Right atrium auricular region (tissue), 2 donors: ENCODE results near the gene TMEM101. TPM values are rescaled to one million over a fixed set of nuclear protein-coding genes. Genes with fewer than 3 reads are reported as not detected.
"Not testable (repeated sequence)": the region's sequence is repeated elsewhere in the genome, so short reads cannot be mapped to it uniquely, and the experiment has no call there.

ENCODE experiments used
- DNase-seq: peaks from one replicate; pipeline ENCODE4 v3.0.0-alpha.2; 2019; ENCODE audit warnings: low spot score
- H3K27ac ChIP-seq, 2 donors: fragments of 200-600 bp; sonication (generic); 1 replicate in 1 of 2; 2 replicates in 1 of 2; pipeline ENCODE4 v1.5.1; 2016 to 2019
- H3K27me3 ChIP-seq, 2 donors: fragments of 200-600 bp; sonication (generic); one replicate each; pipeline versions ENCODE4 v1.5.1 to v1.6.0; 2017 to 2019
- H3K36me3 ChIP-seq: fragments of 200-600 bp; sonication (generic); one replicate; pipeline ENCODE4 v1.5.1; 2016
- H3K4me1 ChIP-seq, 2 donors: fragments of 200-600 bp; sonication (generic); one replicate each; pipeline versions ENCODE4 v1.5.1 to v1.6.0; 2017 to 2019
- H3K4me3 ChIP-seq, 2 donors: fragments of 200-600 bp; sonication (generic); 1 replicate in 1 of 2; 2 replicates in 1 of 2; pipeline ENCODE4 v1.5.1; 2017 to 2019; ENCODE audit warnings: mild to moderate bottlenecking in 1 of 2, moderate library complexity in 1 of 2
- H3K9me3 ChIP-seq, 2 donors: fragments of 200-600 bp; sonication (generic); one replicate each; pipeline ENCODE4 v1.5.1; 2019
- CTCF ChIP-seq, 2 donors: fragments of 200-600 bp; sonication (generic); IDR thresholded peaks; one replicate each; pipeline ENCODE4 v1.5.1; 2019; ENCODE audit warnings: antibody characterized with exemption in 2 of 2
- total RNA-seq, 2 donors: library from RNA; depleted of rRNA; stranded (reverse); fragments of >200 nt; gene quantifications; one replicate each; pipeline ENCODE4 v1.1.0, GENCODE V29; 2016

TMEM101 gene
- total RNA-seq, 2 donors from 2014 or later = 21.0 to 25.0 TPM

DNA sequence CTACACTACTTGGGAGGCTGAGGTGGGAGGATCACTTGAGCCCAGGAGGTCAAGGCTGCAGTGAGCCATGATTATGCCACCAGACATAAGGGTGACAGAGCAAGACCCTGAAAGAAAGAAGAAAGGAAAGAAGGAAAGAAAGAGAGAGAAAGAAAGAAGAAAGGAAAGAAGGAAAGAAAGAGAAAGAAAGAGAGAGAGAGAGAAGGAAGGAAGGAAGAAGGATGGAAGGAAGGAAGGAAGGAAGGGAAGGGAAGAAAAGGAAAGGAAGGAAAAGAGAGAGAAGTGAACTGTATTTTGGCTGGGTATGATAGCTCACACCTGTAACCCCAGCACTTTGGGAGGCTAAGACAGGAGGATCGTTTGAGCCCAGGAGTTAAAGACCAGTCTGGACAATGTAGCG is 36.7 kb downstream of the TMEM101 start:
- Histone ChIP-seq H3K27me3 (no peaks in the 10 kb centered on the region), H3K9me3 (no peaks in the 10 kb centered on the region), H3K36me3 (no peaks in the 10 kb centered on the region), H3K4me1 (no peaks in the 10 kb centered on the region), H3K4me3 (no peak overlapping the region), H3K27ac (no peak overlapping the region)
- TF ChIP-seq CTCF (IDR thresholded peaks at IDR 0.05) = no peak
- DNase-seq = no peak

DNA sequence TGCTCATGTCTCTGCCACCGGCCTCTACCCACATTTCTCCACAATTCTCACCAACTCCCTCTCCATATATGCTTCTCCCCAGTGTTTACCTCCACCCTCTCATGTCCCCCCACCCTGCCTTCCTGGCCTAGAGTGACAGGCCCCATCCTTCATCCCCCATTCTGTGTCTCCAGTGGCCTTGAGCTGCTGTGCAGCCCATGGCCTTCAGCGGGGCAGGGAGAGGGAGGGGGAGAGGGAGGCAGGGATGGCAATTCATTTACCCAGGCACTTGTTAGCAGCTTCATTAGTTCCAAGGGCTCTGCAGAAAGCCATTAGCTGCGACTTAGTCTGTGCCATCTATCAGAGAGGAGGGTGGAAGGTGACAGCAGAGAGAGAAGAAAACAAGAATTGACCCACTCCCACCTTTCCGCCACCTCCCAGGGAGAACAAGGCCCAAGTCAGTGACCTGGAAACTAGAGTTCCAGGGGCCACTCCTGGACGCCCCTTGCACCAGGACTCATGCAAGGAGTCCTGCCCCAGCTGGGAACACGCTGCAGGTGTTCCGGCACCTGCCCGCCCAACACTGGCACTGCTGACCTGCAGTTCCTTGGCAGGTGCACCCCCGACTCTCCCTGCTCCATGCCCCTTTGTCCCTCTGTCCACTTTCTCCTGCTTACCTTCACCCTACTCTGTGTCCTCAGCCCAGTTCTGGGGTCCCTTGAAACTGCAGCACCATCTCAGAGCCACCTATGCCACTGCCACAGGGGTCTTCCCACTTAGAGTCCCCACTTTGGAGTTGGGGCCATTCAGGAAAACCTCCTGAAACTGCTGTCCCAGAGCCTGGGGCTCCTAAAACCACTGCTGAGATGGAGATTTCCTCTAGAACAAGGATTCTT is 37.6 kb downstream of the TMEM101 start:
- no peaks in the 10 kb centered on the region for H3K27me3 ChIP-seq
- no peak for TF ChIP-seq CTCF (IDR thresholded peaks at IDR 0.05)
- no peak overlapping the region for H3K27ac ChIP-seq
- H3K4me1 ChIP-seq = no peaks in the 10 kb centered on the region
- no peaks in the 10 kb centered on the region for H3K36me3 ChIP-seq
- DNase-seq = no peak
- no peak overlapping the region for H3K4me3 ChIP-seq
- H3K9me3 ChIP-seq = no peaks in the 10 kb centered on the region

GRCh38 chr17:43975898-43976297 is 38.9 kb downstream of the TMEM101 start:
- no peak for DNase-seq
- H3K27me3 ChIP-seq = no peaks in the 10 kb centered on the region
- no peaks in the 10 kb centered on the region for H3K4me1 ChIP-seq
- TF ChIP-seq CTCF (IDR thresholded peaks at IDR 0.05) = no peak
- H3K9me3 ChIP-seq = no peaks in the 10 kb centered on the region
- H3K36me3 ChIP-seq = no peaks in the 10 kb centered on the region
- no peak overlapping the region for H3K4me3 ChIP-seq
- H3K27ac ChIP-seq = no peak overlapping the region

DNA sequence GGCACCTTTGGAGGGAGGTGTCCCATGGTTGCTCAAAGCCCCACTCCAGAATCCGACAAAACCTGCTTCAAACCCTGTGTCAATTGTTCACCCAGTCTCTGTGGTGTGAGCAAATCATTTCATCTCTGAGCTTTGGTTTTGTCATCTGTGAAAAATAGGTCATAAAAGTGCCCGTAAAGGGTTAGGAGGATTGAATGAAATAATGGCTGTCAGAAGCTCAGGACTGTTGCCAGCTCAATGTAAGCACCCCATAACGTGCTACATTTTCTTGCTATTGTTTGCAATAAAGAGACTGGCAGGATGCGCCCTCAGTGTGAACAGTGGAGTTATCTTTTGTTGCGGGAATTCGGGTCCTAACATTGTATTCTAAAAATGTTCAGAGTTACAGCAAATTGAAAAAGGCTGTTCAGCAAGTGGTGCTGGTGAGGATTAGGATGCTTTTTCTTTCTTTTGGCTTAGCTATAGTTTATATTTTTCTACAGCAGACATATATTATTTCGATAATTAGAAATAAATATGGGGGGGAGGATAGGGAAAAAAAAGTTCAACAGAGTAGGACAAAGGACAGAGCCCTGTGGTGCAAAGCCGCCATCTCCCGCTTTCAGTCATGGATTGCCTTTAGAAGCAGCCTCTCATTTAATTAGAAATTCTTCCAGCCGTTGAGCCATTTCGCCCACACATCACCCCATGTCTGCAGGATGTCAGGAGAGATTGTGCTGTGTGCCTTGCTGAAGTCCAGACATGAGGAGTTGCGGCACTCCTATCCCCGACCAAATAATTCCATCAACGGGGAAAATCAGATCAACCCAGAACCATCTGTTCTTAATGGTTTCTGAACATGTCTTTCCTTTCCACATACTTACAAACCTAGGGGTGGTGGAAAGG is 40.1 kb downstream of the TMEM101 start:
- no peak for TF ChIP-seq CTCF (IDR thresholded peaks at IDR 0.05)
- no peaks in the 10 kb centered on the region for H3K27me3 ChIP-seq
- no peak overlapping the region for H3K4me3 ChIP-seq
- no peaks in the 10 kb centered on the region for H3K9me3 ChIP-seq
- no peaks in the 10 kb centered on the region for H3K36me3 ChIP-seq
- no peak for DNase-seq
- H3K4me1 ChIP-seq = no peaks in the 10 kb centered on the region
- H3K27ac ChIP-seq = no peak overlapping the region

GRCh38 chr17:43972444-43973212 is 42.1 kb downstream of the TMEM101 start:
- not testable (repeated sequence) for H3K36me3 ChIP-seq, H3K4me3 ChIP-seq, H3K27me3 ChIP-seq, H3K9me3 ChIP-seq, DNase-seq, H3K4me1 ChIP-seq, H3K27ac ChIP-seq

DNA sequence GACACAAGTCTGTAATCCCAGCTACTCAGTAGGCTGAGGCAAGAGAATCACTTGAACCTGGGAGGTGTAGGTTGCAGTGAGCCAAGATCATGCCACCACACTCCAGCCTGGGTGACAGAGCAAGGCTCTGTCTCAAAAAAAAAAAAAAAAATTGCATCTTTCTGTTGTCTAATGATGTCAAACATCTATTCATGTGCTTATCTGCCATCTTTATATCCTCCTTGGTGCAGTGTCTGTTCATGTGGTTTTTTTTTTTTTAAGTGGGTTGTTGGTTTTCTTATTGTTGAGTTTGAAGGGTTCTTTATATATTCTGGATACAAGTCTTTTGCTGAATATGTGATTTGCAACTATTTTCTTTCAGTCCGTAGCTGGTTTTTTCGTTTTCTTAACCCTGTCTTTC is 43.3 kb downstream of the TMEM101 start:
- H3K4me3 ChIP-seq, H3K4me1 ChIP-seq, H3K27ac ChIP-seq, H3K9me3 ChIP-seq, DNase-seq, H3K36me3 ChIP-seq, H3K27me3 ChIP-seq: not testable (repeated sequence)
